SK-N-MC (cell line): ENCODE measurements around the gene MARK2.

ENCODE experiments used
- EZH2 ChIP-seq: fragments of 200-600 bp; sonication (generic); IDR thresholded peaks from one replicate; pipeline ENCODE4 v1.6.1; 2017; ENCODE audit warnings: antibody characterized with exemption
- FOXP2 ChIP-seq: optimal IDR thresholded peaks from 2 replicates; pipeline ENCODE3; 2011; ENCODE audit warnings: mild to moderate bottlenecking, moderate library complexity; ENCODE audit not compliant: insufficient read depth; ENCODE audit errors: extremely low read length, control extremely low read depth
- POLR2AphosphoS5 ChIP-seq: IDR thresholded peaks from 2 replicates; pipeline ENCODE4 v1.6.1; 2012; ENCODE audit warnings: mild to moderate bottlenecking, low read depth, low read length, borderline replicate concordance

DNA sequence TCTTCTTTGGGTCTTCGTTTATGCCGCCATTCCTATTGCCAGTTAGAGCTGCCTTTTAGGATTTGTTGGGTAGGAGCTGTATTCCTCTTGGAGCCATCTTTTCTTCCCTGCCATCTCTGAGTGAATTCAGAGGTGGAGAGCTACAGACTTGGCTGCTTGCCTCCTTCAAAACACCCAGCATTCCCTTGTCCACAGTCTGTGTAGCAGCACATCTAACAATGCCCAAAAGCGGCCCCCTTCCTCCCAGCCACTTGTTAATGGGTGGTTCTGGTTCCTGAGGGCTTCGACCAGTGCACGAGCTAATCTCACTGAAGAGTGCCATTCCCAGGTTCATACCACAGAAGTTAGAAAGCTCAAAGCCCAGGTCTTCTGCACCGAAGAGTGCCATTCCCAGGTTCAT, 37.7 kb downstream of the MARK2 start:
- TF ChIP-seq POLR2AphosphoS5 = no peak
- no peak for TF ChIP-seq EZH2
- TF ChIP-seq FOXP2 = no peak
